SK-N-SH treated with all-trans-retinoic acid at 6 μM for 48 hours (cell line): ENCODE measurements around the gene HTR1A.

Source experiments
- ATAC-seq: fragments of 200-7000 bp; cut with Tn5 transposase; 3 replicates; pipeline ENCODE4 v1.9.1; 2020; ENCODE audit warnings: mild to moderate bottlenecking, moderate library complexity
- ARNTL ChIP-seq: fragments of 450-650 bp; formaldehyde crosslinking; IDR thresholded peaks from 2 replicates; pipeline ENCODE4 v1.5.0; 2020; ENCODE audit warnings: low read depth, mild to moderate bottlenecking, moderate library complexity, borderline replicate concordance
- BACH2 ChIP-seq: fragments of 250-450 bp; sonication (Bioruptor Pico); IDR thresholded peaks from 2 replicates; pipeline ENCODE4 v1.9.0; 2021; ENCODE audit warnings: mild to moderate bottlenecking, borderline replicate concordance
- CSDC2 ChIP-seq: fragments of 250-450 bp; sonication (Bioruptor Pico); IDR thresholded peaks from 2 replicates; pipeline ENCODE4 v1.5.0; 2020; ENCODE audit warnings: mild to moderate bottlenecking, moderate library complexity
- ESRRG ChIP-seq: fragments of 250-450 bp; sonication (Bioruptor Pico); IDR thresholded peaks from 2 replicates; pipeline ENCODE4 v1.6.1; 2021; ENCODE audit warnings: mild to moderate bottlenecking
- GLIS3 ChIP-seq: fragments of 250-450 bp; sonication (Bioruptor Pico); IDR thresholded peaks from 2 replicates; pipeline ENCODE4 v1.5.0; 2020; ENCODE audit warnings: mild to moderate bottlenecking, moderate library complexity
- ISL1 ChIP-seq: fragments of 250-450 bp; sonication (Bioruptor Pico); IDR thresholded peaks from 2 replicates; pipeline ENCODE4 v2.1.2; 2022; ENCODE audit warnings: mild to moderate bottlenecking, moderate library complexity
- OSR1 ChIP-seq: fragments of 250-450 bp; sonication (Bioruptor Pico); IDR thresholded peaks from 2 replicates; pipeline ENCODE4 v1.8.0; 2022; ENCODE audit warnings: moderate library complexity, mild to moderate bottlenecking, inconsistent platforms
- PPARA ChIP-seq: fragments of 250-450 bp; sonication (Bioruptor Pico); IDR thresholded peaks from 2 replicates; pipeline ENCODE4 v1.5.0; 2020; ENCODE audit warnings: mild to moderate bottlenecking, borderline replicate concordance
- RARB ChIP-seq: fragments of 250-450 bp; sonication (Bioruptor Pico); IDR thresholded peaks from 2 replicates; pipeline ENCODE4 v1.8.0; 2021; ENCODE audit warnings: mild to moderate bottlenecking, moderate library complexity
- TCF4 ChIP-seq: fragments of 250-450 bp; sonication (Bioruptor Pico); IDR thresholded peaks from 2 replicates; pipeline ENCODE4 v1.8.0; 2021; ENCODE audit warnings: mild to moderate bottlenecking, moderate library complexity, borderline replicate concordance
- TOX ChIP-seq: fragments of 250-450 bp; sonication (Bioruptor Pico); IDR thresholded peaks from 2 replicates; pipeline ENCODE4 v1.8.0; 2021; ENCODE audit warnings: mild to moderate bottlenecking, moderate library complexity, borderline replicate concordance
- ZC3H10 ChIP-seq: fragments of 250-450 bp; sonication (Bioruptor Pico); IDR thresholded peaks from 2 replicates; pipeline ENCODE4 v1.5.1; 2021; ENCODE audit warnings: mild to moderate bottlenecking, moderate library complexity
- ZFP3 ChIP-seq: fragments of 250-450 bp; sonication (Bioruptor Pico); IDR thresholded peaks from 2 replicates; pipeline ENCODE4 v1.5.0; 2020; ENCODE audit warnings: mild to moderate bottlenecking, moderate library complexity
- ZFP30 ChIP-seq: fragments of 450-650 bp; formaldehyde crosslinking; IDR thresholded peaks from 2 replicates; pipeline ENCODE4 v1.5.0; 2022; ENCODE audit warnings: mild to moderate bottlenecking, moderate library complexity
- ZNF565 ChIP-seq: fragments of 450-650 bp; formaldehyde crosslinking; conservative IDR thresholded peaks from 2 replicates; pipeline ENCODE4 v1.5.0; 2020; ENCODE audit warnings: low read depth, mild to moderate bottlenecking, moderate library complexity
- ZNF70 ChIP-seq: fragments of 450-650 bp; formaldehyde crosslinking; IDR thresholded peaks from 2 replicates; pipeline ENCODE4 v1.5.0; 2020; ENCODE audit warnings: mild to moderate bottlenecking, moderate library complexity
- ZNF8 ChIP-seq: fragments of 450-650 bp; formaldehyde crosslinking; IDR thresholded peaks from 2 replicates; pipeline ENCODE4 v1.5.0; 2020; ENCODE audit warnings: mild to moderate bottlenecking, moderate library complexity
- TF ChIP-seq, protein P1 (sequence below): fragments of 250-450 bp; sonication (Bioruptor Pico); IDR thresholded peaks from 2 replicates; pipeline ENCODE4 v1.5.0; 2020; ENCODE audit warnings: mild to moderate bottlenecking, moderate library complexity
- TF ChIP-seq, protein P2 (sequence below): fragments of 250-450 bp; sonication (Bioruptor Pico); IDR thresholded peaks from 2 replicates; pipeline ENCODE4 v1.8.0; 2020; ENCODE audit warnings: mild to moderate bottlenecking, moderate library complexity, borderline replicate concordance
- TF ChIP-seq, protein P3 (sequence below): fragments of 250-450 bp; sonication (Bioruptor Pico); IDR thresholded peaks from 2 replicates; pipeline ENCODE4 v1.8.0; 2021; ENCODE audit warnings: low read depth, mild to moderate bottlenecking, moderate library complexity, borderline replicate concordance
- TF ChIP-seq, protein P4 (sequence below): fragments of 250-450 bp; sonication (Bioruptor Pico); IDR thresholded peaks from 2 replicates; pipeline ENCODE4 v1.5.1; 2021; ENCODE audit warnings: mild to moderate bottlenecking, moderate library complexity
- TF ChIP-seq, protein P5 (sequence below): fragments of 250-450 bp; sonication (Bioruptor Pico); IDR thresholded peaks from 2 replicates; pipeline ENCODE4 v1.5.1; 2020; ENCODE audit warnings: low read depth, mild to moderate bottlenecking, moderate library complexity

The HTR1A gene

DNA sequence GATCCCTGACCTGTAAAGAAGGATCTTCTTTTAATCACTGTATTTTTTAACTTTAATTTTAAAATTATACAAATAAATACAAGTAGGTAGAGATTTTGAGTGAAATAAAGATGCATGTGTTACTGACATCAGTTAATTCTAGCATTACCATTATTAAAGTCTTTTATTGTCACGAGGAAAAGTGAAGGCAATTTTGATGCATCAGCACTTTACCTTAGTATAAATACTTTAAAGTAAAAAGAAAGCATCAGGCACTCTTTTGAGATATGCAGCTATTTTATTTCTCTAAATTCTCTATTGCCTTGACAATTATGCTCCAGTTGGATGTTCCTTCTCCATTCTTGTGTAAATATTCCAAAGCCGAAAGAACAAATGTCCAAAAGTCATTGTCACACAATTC lies 4.6 kb downstream of the HTR1A start:
- no peak for TF ChIP-seq RARB
- TF ChIP-seq, protein P1, sequence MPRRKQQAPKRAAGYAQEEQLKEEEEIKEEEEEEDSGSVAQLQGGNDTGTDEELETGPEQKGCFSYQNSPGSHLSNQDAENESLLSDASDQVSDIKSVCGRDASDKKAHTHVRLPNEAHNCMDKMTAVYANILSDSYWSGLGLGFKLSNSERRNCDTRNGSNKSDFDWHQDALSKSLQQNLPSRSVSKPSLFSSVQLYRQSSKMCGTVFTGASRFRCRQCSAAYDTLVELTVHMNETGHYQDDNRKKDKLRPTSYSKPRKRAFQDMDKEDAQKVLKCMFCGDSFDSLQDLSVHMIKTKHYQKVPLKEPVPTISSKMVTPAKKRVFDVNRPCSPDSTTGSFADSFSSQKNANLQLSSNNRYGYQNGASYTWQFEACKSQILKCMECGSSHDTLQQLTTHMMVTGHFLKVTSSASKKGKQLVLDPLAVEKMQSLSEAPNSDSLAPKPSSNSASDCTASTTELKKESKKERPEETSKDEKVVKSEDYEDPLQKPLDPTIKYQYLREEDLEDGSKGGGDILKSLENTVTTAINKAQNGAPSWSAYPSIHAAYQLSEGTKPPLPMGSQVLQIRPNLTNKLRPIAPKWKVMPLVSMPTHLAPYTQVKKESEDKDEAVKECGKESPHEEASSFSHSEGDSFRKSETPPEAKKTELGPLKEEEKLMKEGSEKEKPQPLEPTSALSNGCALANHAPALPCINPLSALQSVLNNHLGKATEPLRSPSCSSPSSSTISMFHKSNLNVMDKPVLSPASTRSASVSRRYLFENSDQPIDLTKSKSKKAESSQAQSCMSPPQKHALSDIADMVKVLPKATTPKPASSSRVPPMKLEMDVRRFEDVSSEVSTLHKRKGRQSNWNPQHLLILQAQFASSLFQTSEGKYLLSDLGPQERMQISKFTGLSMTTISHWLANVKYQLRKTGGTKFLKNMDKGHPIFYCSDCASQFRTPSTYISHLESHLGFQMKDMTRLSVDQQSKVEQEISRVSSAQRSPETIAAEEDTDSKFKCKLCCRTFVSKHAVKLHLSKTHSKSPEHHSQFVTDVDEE (CRISPR knock-in tag) = no peak
- TF ChIP-seq, protein P2, sequence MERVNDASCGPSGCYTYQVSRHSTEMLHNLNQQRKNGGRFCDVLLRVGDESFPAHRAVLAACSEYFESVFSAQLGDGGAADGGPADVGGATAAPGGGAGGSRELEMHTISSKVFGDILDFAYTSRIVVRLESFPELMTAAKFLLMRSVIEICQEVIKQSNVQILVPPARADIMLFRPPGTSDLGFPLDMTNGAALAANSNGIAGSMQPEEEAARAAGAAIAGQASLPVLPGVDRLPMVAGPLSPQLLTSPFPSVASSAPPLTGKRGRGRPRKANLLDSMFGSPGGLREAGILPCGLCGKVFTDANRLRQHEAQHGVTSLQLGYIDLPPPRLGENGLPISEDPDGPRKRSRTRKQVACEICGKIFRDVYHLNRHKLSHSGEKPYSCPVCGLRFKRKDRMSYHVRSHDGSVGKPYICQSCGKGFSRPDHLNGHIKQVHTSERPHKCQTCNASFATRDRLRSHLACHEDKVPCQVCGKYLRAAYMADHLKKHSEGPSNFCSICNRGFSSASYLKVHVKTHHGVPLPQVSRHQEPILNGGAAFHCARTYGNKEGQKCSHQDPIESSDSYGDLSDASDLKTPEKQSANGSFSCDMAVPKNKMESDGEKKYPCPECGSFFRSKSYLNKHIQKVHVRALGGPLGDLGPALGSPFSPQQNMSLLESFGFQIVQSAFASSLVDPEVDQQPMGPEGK (CRISPR knock-in tag) = no peak
- TF ChIP-seq ZFP3 (CRISPR knock-in tag) = no peak
- no peak for TF ChIP-seq ZNF70 (CRISPR knock-in tag)
- TF ChIP-seq ESRRG = no peak
- TF ChIP-seq, protein P3, sequence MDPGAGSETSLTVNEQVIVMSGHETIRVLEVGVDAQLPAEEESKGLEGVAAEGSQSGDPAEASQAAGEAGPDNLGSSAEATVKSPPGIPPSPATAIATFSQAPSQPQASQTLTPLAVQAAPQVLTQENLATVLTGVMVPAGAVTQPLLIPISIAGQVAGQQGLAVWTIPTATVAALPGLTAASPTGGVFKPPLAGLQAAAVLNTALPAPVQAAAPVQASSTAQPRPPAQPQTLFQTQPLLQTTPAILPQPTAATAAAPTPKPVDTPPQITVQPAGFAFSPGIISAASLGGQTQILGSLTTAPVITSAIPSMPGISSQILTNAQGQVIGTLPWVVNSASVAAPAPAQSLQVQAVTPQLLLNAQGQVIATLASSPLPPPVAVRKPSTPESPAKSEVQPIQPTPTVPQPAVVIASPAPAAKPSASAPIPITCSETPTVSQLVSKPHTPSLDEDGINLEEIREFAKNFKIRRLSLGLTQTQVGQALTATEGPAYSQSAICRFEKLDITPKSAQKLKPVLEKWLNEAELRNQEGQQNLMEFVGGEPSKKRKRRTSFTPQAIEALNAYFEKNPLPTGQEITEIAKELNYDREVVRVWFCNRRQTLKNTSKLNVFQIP = no peak
- TF ChIP-seq OSR1 (CRISPR knock-in tag) = no peak
- TF ChIP-seq, protein P4, sequence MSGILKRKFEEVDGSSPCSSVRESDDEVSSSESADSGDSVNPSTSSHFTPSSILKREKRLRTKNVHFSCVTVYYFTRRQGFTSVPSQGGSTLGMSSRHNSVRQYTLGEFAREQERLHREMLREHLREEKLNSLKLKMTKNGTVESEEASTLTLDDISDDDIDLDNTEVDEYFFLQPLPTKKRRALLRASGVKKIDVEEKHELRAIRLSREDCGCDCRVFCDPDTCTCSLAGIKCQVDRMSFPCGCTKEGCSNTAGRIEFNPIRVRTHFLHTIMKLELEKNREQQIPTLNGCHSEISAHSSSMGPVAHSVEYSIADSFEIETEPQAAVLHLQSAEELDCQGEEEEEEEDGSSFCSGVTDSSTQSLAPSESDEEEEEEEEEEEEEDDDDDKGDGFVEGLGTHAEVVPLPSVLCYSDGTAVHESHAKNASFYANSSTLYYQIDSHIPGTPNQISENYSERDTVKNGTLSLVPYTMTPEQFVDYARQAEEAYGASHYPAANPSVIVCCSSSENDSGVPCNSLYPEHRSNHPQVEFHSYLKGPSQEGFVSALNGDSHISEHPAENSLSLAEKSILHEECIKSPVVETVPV (CRISPR knock-in tag) = no peak
- TF ChIP-seq ZC3H10 (CRISPR knock-in tag) = no peak
- TF ChIP-seq ARNTL (CRISPR knock-in tag) = no peak
- TF ChIP-seq, protein P5, sequence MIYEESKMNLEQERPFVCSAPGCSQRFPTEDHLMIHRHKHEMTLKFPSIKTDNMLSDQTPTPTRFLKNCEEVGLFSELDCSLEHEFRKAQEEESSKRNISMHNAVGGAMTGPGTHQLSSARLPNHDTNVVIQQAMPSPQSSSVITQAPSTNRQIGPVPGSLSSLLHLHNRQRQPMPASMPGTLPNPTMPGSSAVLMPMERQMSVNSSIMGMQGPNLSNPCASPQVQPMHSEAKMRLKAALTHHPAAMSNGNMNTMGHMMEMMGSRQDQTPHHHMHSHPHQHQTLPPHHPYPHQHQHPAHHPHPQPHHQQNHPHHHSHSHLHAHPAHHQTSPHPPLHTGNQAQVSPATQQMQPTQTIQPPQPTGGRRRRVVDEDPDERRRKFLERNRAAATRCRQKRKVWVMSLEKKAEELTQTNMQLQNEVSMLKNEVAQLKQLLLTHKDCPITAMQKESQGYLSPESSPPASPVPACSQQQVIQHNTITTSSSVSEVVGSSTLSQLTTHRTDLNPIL = no peak
- TF ChIP-seq TCF4 (CRISPR knock-in tag) = no peak
- no peak for TF ChIP-seq TOX (CRISPR knock-in tag)
- no peak for TF ChIP-seq PPARA (CRISPR knock-in tag)
- no peak for TF ChIP-seq ZNF565
- no peak for ATAC-seq

DNA sequence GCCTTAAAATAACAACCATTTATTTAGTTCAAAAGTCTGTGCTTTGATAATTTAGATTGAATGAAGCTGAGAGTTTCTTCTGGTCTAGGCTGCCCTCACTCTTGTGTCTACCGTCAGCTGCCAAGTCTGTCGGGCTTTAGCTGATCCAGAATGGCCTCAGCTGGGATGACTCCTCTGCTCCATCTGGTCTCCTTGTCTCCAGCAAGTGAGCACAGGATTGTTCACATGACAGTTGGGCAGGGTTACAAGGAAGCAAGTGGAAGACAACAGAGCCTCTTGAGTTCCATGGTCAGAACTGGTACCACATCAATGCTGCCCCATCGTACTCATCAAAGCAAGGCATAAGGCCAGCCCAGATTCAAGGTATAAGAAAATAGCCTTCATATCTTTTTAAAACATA lies 9.0 kb downstream of the HTR1A start:
- no peak for ATAC-seq
- TF ChIP-seq CSDC2 (CRISPR knock-in tag) (no peak), BACH2 (CRISPR knock-in tag) (no peak), TCF4 (CRISPR knock-in tag) (no peak), OSR1 (CRISPR knock-in tag) (no peak), GLIS3 (CRISPR knock-in tag) (no peak), ZNF70 (CRISPR knock-in tag) (no peak), ISL1 (no peak)
- TF ChIP-seq, protein P2 (CRISPR knock-in tag) = no peak

DNA sequence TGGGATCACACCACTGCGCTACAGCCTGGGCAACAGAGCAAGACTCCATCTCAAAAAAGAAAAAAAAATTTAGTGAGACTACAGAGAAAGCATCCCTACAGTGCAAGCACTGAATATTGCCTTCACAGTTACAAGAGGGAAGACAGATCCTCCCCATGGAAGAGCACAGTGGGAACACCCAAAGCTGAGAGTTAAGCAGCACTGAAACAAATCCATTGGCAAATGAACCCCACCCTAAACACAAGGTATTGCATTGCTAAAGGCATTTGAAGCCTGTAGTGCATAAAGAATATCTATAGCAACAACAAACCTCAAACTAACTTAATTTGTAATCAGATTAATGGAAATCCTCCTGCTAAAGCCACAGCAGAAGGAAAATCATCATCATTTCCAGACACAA lies 27.1 kb downstream of the HTR1A start:
- ATAC-seq = no peak
- TF ChIP-seq, protein P1 (CRISPR knock-in tag) = no peak
- TF ChIP-seq ZFP30 (CRISPR knock-in tag) (no peak), RARB (no peak), BACH2 (CRISPR knock-in tag) (no peak), ZNF8 (CRISPR knock-in tag) (no peak), PPARA (CRISPR knock-in tag) (no peak), CSDC2 (CRISPR knock-in tag) (no peak), TCF4 (CRISPR knock-in tag) (no peak), ARNTL (CRISPR knock-in tag) (no peak)
- TF ChIP-seq, protein P5 = no peak
